Measurements from ENCODE around the gene PTMA. TPM values are rescaled to one million over a fixed set of nuclear protein-coding genes. Genes with fewer than 3 reads are reported as not detected.
A peak's percentile ranks its signal among the peaks of the same experiment; 100 is the strongest.

The PTMA gene
- total RNA-seq, 2 experiments from 2014 or later = 2,162 to 2,216 TPM

DNA sequence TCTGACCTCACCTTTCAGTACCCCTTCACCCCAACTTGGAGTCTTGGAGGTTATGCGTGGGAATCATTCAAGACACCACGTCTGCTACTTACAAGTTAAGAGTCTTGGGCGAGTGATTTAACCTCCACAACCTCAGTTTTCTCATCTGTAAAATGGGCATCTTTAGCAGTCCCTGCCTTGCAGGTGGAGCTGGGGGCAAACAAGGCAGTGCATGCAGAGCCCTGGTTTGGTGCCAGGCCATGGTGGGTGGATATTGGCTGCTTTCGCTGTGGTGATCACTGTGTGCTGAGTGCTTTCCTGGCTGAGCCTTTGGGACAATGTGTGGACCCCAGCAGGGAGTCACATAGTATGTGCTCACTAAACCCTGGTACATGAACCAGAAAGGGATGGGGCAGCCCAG, 20.4 kb upstream of the PTMA start:
- H3K9me3 Mint-ChIP-seq = no peaks in the 10 kb centered on the region
- intact Hi-C loops (cut with micrococcal nuclease) = loop anchor here (1.0 kb wide), 1 partner anchor 27 kb away; no protein-coding TSS in a partner anchor
- DNase-seq = no peak
- no peak overlapping the region for H3K27ac Mint-ChIP-seq
- H3K36me3 Mint-ChIP-seq (ENCODE audit: low read depth) = no peaks in the 10 kb centered on the region
- CTCF ChIA-PET = interaction anchor here (0.5 to 10.1 kb wide), 8 partner anchors 13 to 171 kb away, joined by 3 to 123 read pairs (median 6); no protein-coding TSS in a partner anchor
- no peak overlapping the region for H3K4me3 Mint-ChIP-seq
- H3K4me1 Mint-ChIP-seq (ENCODE audit: low read depth) = peaks cover 6% of the 10 kb centered on the region
- no peaks in the 10 kb centered on the region for H3K27me3 Mint-ChIP-seq (ENCODE audit: low read depth)

DNA sequence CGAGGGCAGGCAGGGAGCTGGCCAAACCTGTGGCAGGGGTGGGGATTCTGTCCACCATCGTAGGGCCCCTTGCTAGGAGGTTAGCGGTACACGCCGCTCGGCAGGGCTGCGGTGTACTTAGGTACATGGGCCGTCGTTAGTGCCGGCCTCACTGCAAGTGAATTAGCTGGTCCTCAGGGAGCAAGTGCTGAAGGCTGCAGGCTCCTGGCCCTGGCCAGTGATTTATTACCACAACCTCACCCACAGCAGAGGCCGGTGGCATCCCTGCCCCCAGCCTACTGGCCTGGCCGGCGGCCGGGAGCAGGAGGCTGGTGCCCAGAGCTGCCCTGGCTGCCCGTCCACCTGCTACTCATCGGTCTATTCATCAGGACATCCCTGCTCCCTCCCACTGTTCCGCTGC, 19.6 kb upstream of the PTMA start:
- DNase-seq = no peak
- intact Hi-C loops (cut with micrococcal nuclease) = no loop called here
- peaks cover 6% of the 10 kb centered on the region for H3K4me1 Mint-ChIP-seq (ENCODE audit: low read depth)
- no peaks in the 10 kb centered on the region for H3K36me3 Mint-ChIP-seq (ENCODE audit: low read depth)
- CTCF ChIA-PET = interaction anchor here (1.0 to 10.1 kb wide), 4 partner anchors 12 to 77 kb away, joined by 3 to 123 read pairs (median 40); no protein-coding TSS in a partner anchor
- H3K27me3 Mint-ChIP-seq (ENCODE audit: low read depth) = no peaks in the 10 kb centered on the region
- H3K9me3 Mint-ChIP-seq = no peaks in the 10 kb centered on the region
- H3K4me3 Mint-ChIP-seq = no peak overlapping the region
- no peak overlapping the region for H3K27ac Mint-ChIP-seq

DNA sequence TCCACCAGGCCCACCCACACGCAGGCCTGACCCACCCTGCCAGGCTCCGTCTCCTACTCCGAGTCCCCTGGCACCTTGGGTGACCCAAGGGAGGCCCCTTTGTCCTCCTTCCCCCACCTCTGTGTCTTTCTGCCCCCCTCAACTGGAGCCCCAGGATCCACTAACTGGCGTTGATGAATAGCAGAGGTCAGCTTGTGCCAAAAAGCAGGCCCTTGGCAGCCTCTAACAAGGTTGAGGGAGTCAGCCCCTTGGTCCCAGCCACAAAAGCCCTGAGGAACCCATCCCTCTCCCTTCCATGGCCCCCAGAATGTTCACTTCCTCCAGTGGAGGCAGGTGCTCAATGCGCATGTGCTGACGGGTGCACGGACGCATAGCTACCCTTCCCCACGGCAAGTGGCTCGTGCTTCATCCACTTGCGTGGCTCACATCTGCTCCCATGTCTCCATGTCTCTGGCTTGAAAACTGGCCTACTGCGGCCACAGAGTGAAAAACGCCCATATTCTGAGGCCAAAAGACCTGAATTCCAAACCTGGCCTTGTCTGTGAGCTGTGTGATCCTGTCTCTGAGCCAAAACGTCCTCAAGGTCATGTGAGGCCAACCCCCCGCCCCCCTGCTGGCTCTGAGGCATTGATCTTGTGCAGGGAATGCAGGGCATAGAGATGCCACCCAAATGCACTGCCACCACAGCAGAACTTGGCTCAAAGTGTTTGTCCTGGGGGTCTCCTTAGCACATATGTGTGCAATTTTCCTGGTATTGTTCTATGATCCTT, 19.0 kb upstream of the PTMA start:
- no peak overlapping the region for H3K27ac Mint-ChIP-seq
- intact Hi-C loops (cut with micrococcal nuclease) = no loop called here
- CTCF ChIA-PET = interaction anchor here (1.2 to 10.1 kb wide), 3 partner anchors 15 to 77 kb away, joined by 3 to 123 read pairs (median 75); no protein-coding TSS in a partner anchor
- peaks cover 6% of the 10 kb centered on the region for H3K4me1 Mint-ChIP-seq (ENCODE audit: low read depth)
- no peaks in the 10 kb centered on the region for H3K27me3 Mint-ChIP-seq (ENCODE audit: low read depth)
- no peak overlapping the region for H3K4me3 Mint-ChIP-seq
- no peaks in the 10 kb centered on the region for H3K36me3 Mint-ChIP-seq (ENCODE audit: low read depth)
- no peak for DNase-seq
- no peaks in the 10 kb centered on the region for H3K9me3 Mint-ChIP-seq

DNA sequence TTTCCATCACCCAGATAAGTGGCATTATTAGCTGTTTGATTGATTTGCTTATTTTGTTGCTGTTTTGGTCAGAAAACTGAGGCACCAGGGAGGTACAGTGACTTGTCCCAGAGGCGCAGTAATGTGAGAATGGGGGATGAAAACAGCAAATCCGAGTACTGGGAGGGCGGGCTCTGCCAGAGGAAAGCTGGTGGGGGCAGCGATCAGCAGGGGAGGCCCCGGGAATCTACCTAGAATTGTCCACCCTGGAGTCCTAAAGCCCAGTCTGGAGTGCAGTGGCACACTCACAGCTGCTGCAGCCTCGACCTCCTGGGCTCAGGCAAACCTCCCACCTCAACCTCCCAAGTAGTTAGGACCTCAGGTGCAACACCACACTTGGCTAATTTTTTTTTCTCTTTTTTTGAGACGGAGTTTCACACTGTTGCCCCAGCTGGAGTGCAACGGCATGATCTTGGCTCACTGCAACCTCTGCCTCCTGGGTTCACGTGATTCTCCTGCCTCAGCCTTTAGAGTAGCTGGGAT, 17.0 kb upstream of the PTMA start:
- DNase-seq = no peak
- Mint-ChIP-seq H3K27me3 (ENCODE audit: low read depth) (no peaks in the 10 kb centered on the region), H3K4me1 (ENCODE audit: low read depth) (peaks cover 6% of the 10 kb centered on the region), H3K4me3 (no peak overlapping the region), H3K36me3 (ENCODE audit: low read depth) (no peaks in the 10 kb centered on the region), H3K9me3 (no peaks in the 10 kb centered on the region), H3K27ac (no peak overlapping the region)
- CTCF ChIA-PET = interaction anchor here (0.8 to 10.1 kb wide), 3 partner anchors 10 to 24 kb away, joined by 3 to 123 read pairs (median 75); no protein-coding TSS in a partner anchor
- intact Hi-C loops (cut with micrococcal nuclease) = no loop called here

GRCh38 chr2:231692847-231693246, 15.5 kb upstream of the PTMA start:
- Mint-ChIP-seq H3K36me3 (ENCODE audit: low read depth) (no peaks in the 10 kb centered on the region), H3K4me1 (ENCODE audit: low read depth) (no peaks in the 10 kb centered on the region), H3K9me3 (no peaks in the 10 kb centered on the region), H3K4me3 (no peak overlapping the region), H3K27ac (no peak overlapping the region), H3K27me3 (ENCODE audit: low read depth) (no peaks in the 10 kb centered on the region)
- intact Hi-C loops (cut with micrococcal nuclease) = no loop called here
- CTCF ChIA-PET = interaction anchor here (0.9 to 5.3 kb wide), 3 partner anchors 9 to 21 kb away, joined by 4 to 27 read pairs (median 4); no protein-coding TSS in a partner anchor
- no peak for DNase-seq

GRCh38 chr2:231693956-231694355, 14.4 kb upstream of the PTMA start:
- Mint-ChIP-seq H3K36me3 (ENCODE audit: low read depth) (no peaks in the 10 kb centered on the region), H3K9me3 (no peaks in the 10 kb centered on the region), H3K27me3 (ENCODE audit: low read depth) (no peaks in the 10 kb centered on the region), H3K4me3 (no peak overlapping the region), H3K4me1 (ENCODE audit: low read depth) (no peaks in the 10 kb centered on the region), H3K27ac (no peak overlapping the region)
- intact Hi-C loops (cut with micrococcal nuclease) = no loop called here
- CTCF ChIA-PET = interaction anchor here (0.9 to 5.3 kb wide), 4 partner anchors 10 to 20 kb away, joined by 3 to 27 read pairs (median 4); no protein-coding TSS in a partner anchor
- DNase-seq = no peak

DNA sequence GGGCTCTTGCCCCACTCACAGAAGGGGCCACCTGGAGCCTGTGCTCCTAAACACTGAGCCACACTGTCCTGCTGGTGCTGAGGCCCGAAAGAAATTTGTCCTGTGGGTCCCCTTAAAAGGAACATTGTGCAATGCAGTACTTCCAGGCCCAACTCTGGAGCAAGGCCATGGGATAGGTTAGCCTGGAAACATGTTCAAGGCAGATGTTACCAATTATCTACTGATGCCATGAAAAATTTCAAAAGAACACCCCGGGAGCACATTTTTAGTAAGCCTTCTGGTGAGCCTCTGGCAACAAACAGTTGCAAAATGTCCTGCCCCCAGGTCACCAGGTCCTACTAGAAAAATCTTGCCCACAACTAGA, 12.3 kb upstream of the PTMA start:
- no peaks in the 10 kb centered on the region for H3K9me3 Mint-ChIP-seq
- no peaks in the 10 kb centered on the region for H3K4me1 Mint-ChIP-seq (ENCODE audit: low read depth)
- no peak overlapping the region for H3K27ac Mint-ChIP-seq
- no peaks in the 10 kb centered on the region for H3K27me3 Mint-ChIP-seq (ENCODE audit: low read depth)
- CTCF ChIA-PET = interaction anchor here (1.0 to 5.3 kb wide), 3 partner anchors 18 to 21 kb away, joined by 4 to 27 read pairs (median 17); no protein-coding TSS in a partner anchor
- no peak overlapping the region for H3K4me3 Mint-ChIP-seq
- DNase-seq = no peak
- no peaks in the 10 kb centered on the region for H3K36me3 Mint-ChIP-seq (ENCODE audit: low read depth)
- intact Hi-C loops (cut with micrococcal nuclease) = no loop called here

DNA sequence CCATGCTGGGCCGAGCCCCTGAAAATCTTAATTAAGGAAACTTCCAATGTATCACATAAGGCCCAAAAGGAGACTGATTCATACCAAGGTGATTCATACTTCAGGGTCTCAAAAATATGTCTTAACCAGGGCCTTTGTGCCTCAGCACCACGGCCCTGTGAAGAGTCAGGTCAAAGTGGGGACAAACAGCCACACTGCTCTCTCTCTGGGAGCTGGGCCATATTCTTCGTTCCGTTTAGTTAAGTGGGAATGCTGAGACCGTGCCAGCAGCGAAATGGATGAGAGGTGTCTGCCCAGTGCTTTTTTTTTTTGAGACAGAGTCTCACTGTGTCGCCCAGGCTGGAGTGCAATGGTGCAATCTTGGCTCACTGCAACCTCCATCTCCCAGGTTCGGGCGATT, 9.3 kb upstream of the PTMA start:
- no peaks in the 10 kb centered on the region for H3K9me3 Mint-ChIP-seq
- no peaks in the 10 kb centered on the region for H3K27me3 Mint-ChIP-seq (ENCODE audit: low read depth)
- H3K4me1 Mint-ChIP-seq (ENCODE audit: low read depth) = peaks cover under 1% of the 10 kb centered on the region
- H3K27ac Mint-ChIP-seq = no peak overlapping the region
- CTCF ChIA-PET = interaction anchor here (1.0 to 1.5 kb wide), 3 partner anchors 16 to 26 kb away, joined by 3 to 4 read pairs (median 3); no protein-coding TSS in a partner anchor
- intact Hi-C loops (cut with micrococcal nuclease) = no loop called here
- no peak overlapping the region for H3K4me3 Mint-ChIP-seq
- no peaks in the 10 kb centered on the region for H3K36me3 Mint-ChIP-seq (ENCODE audit: low read depth)
- no peak for DNase-seq

DNA sequence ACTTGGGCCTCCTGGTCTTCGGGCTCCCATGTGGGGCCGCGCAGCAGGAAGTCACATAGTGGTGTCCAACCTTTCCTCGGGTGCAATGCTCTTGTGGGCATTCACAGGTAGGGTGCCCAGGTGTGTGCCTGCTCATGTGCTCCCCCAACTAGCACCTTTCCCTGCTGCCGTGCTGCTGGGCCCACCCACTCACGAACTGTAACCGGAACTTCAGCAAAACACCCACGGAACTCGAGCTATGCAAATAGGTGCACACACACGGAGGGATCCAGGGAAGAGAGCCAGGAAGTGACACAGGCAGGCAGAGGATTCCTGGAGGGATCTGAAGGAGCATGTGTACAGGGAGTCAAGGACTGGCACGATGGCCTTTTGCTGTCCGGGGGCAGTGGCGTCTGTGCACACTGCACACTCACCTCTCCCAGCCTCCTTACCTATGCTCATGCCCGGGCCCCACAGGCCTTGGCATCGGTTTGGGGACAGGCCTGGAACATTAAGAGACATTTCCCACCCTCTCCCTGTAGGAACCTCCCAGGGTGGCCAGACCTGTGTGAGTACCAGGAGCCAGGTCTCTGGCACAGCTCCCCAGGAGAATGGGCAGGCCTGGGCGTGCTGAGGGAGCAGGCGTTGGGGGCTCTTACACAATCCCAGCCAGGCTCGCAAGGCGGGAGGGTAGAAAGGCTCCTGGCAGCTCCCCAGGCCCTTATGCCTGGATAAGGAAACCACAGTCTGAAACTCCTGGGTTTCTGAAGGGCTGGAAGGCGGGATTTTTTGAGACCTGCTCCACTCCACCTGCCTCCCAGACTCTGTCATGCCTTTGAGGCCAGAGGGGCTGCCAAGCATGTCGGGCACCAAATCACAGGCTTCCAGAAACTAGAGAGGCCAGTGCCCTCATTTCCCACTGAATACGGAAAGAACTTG, 6.6 kb upstream of the PTMA start:
- H3K27ac Mint-ChIP-seq = no peak overlapping the region
- H3K9me3 Mint-ChIP-seq = no peaks in the 10 kb centered on the region
- DNase-seq = no peak
- no peaks in the 10 kb centered on the region for H3K27me3 Mint-ChIP-seq (ENCODE audit: low read depth)
- intact Hi-C loops (cut with micrococcal nuclease) = no loop called here
- peaks cover 7% of the 10 kb centered on the region for H3K36me3 Mint-ChIP-seq (ENCODE audit: low read depth)
- H3K4me1 Mint-ChIP-seq (ENCODE audit: low read depth) = peaks cover 12% of the 10 kb centered on the region
- H3K4me3 Mint-ChIP-seq = no peak overlapping the region
- CTCF ChIA-PET = interaction anchor here (0.7 to 4.7 kb wide), 5 partner anchors 10 to 17 kb away, joined by 3 to 44 read pairs (median 6); no protein-coding TSS in a partner anchor

DNA sequence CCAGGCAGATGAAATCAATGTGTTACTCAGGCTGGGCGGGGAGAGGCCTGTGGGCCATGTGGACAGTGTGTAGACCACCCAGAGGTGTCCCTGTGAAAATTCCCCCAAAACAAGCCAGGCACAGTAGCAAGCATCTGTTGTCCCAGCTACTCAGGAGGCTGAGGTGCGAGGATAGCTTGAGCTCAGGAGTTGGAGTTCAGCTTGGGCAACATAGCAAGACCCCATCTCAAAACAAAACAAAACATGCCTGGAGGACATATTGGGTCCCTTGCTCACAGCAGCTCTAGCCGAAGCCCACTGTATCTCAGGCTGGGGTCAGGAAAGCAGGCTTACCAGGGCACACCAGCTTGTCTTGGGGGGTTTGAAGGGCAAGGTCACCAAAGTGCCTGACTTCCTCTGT, 4.3 kb upstream of the PTMA start:
- Mint-ChIP-seq H3K9me3 (no peaks in the 10 kb centered on the region), H3K27me3 (ENCODE audit: low read depth) (peaks cover 2% of the 10 kb centered on the region), H3K36me3 (ENCODE audit: low read depth) (peaks cover 10% of the 10 kb centered on the region), H3K4me1 (ENCODE audit: low read depth) (peaks cover 12% of the 10 kb centered on the region), H3K4me3 (peak overlapping the region; percentile 26), H3K27ac (no peak overlapping the region)
- CTCF ChIA-PET = interaction anchor here (0.6 to 4.7 kb wide), 8 partner anchors 9 to 56 kb away, joined by 3 to 44 read pairs (median 5); no protein-coding TSS in a partner anchor
- intact Hi-C loops (cut with micrococcal nuclease) = no loop called here
- DNase-seq = no peak

GRCh38 chr2:231706731-231707624, 1.3 kb upstream of the PTMA start:
- peaks cover 31% of the 10 kb centered on the region for H3K36me3 Mint-ChIP-seq (ENCODE audit: low read depth)
- H3K27me3 Mint-ChIP-seq (ENCODE audit: low read depth) = peaks cover 2% of the 10 kb centered on the region
- peak overlapping the region; percentile 91 for H3K4me3 Mint-ChIP-seq
- H3K9me3 Mint-ChIP-seq = no peaks in the 10 kb centered on the region
- peak; percentile 98 for DNase-seq
- intact Hi-C loops (cut with micrococcal nuclease) = loop anchor here (1.0 to 5.0 kb wide), 6 partner anchors 7 to 1485 kb away; partner anchors contain the start of genes NCL and PSMD1
- CTCF ChIA-PET = interaction anchor here (0.6 to 2.8 kb wide), 10 partner anchors 9 to 574 kb away, joined by 3 to 32 read pairs (median 5); no protein-coding TSS in a partner anchor
- H3K27ac Mint-ChIP-seq = peak overlapping the region; percentile 100
- H3K4me1 Mint-ChIP-seq (ENCODE audit: low read depth) = peaks cover 18% of the 10 kb centered on the region

Data from activated naive CD4-positive, alpha-beta T cell treated with anti-CD3 and anti-CD28 coated beads for 36 hours (primary cell).